ENCODE measurements around the gene ANO6.
"Not testable (repeated sequence)": the region's sequence is repeated elsewhere in the genome, so short reads cannot be mapped to it uniquely, and the experiment has no call there.

Gene ANO6

DNA sequence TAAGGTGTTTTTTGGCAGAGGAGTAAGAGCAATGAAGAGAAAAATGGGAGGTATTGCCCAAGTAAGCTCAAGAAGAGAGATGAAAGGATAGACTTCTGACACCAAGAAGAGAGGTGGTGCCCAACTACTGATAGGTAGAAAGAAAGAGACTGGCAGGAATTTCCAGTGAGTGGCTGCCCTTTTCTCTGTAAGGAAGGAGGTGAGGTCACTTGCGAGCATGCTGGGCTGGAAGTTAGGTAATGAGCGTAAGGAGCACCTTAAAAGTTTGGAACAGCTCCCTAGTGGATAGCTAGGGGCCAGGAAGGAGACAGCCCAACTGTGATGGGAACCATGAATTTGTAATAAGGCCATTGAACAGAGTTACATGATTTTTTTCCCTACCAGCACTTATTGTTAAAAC lies 127.0 kb downstream of the ANO6 start:
- DNase-seq (ENCODE audit: low read depth, low spot score) = no peak

DNA sequence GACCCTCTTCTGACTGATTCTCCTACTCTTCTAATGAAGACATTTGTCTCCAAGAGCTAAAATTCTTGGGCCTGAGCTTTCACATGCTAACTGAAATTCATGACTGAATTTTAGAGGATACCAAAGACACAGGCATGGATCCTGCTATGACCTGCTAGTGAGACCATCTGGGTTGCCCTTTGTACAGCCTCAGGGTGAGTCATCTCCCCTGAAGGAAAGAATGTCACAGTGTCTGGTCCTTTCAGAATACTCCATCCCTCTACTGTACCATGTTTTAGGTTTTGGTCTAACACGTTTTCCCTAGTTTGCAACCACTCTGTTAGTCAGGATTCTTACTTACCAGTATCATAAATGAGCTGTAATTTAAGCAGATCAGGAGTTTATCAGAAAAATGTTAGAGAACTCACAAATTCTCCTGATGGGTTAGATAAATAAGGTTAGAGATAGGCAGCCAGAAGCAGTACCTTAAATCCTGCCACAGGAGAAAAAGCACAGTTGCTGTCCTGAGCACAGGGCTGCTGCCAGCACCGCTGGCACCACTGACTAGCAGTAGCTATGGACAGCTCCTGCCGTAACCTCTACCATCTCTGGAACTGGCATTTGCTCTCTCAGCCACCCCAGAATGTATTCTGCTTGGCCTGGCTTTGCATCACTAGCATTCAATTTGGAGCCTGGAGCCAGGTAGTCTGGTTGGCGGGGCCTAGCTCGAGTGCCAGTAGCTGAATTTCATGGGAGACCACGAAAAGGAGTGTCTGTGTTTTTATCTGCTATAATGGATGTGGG lies 127.6 kb downstream of the ANO6 start:
- no peak for DNase-seq (ENCODE audit: low read depth, low spot score)

DNA sequence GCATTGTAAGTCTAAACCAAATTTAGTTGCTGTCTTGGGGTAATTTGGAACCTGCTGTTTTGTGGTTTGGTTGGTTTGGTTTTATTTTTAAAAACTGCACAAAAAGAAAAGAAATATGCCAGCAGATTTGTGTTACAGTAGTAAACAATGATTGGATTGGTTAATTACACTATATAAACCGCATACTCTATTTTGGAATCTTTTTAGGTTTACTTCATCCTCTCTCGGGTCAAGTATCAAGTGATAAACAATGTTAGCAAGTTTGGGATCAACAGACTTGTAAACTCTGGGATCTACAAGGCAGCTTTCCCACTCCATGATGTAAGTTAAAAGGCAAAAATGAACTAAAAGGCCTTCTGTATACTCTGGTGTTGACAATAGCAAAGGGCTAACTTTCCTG lies 132.4 kb downstream of the ANO6 start:
- no peak for DNase-seq (ENCODE audit: low read depth, low spot score)

DNA sequence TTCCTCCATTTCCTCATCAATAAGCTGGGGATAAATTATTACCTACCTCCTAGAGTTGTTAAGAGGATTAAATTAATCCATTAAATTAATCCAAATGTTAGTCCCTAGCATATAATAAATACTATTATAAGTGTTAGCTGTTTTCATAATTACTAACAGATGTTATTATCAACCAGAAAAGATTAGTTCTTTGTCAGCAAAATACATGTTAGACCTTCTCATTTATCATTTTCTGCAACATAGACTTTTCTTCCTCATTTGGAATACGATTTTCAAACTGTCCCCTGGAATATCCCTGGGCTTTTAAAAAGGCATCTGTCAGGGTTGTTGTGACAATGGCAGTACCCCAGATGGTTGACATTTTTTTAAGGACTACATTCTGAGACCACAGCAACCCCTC lies 133.1 kb downstream of the ANO6 start:
- no peak for DNase-seq (ENCODE audit: low read depth, low spot score)

DNA sequence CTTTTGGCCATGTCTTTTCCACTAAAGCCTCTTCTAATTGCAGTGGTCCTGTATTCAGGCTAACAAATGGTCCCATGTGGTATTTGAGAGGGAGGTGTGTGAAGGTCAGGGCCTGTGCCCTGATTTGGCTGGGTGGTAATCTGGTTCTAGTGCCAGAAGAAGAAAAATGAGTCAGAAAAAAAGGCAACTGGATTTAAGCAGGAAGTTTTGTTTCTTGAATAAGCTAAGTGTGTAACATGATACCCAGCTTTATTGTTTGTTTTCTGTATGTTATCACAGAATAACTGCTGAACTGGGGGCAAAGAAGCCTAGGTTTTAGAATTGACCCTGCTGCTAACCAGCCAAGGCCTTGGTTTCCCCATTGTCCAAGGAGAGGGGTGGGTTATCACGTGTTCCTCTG lies 134.0 kb downstream of the ANO6 start:
- DNase-seq (ENCODE audit: low read depth, low spot score) = no peak

DNA sequence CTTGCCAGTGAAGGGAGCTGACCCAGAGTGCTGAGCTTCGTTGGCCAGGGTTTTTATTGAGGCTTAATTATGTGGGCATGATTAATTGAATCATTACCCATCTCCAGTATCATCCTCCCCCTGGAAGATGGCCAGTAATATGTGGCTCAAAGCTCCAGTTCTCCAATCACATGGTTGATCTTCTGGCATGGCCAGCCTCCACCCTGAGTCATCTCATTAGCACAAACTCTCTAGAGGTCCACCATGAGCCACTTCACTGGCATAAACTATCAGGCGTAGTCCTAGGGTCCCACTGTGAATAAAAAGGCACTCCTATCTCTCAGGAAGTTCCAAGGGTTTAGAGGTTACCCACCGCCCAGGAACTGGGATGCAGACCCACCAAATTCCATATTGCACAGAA lies 135.0 kb downstream of the ANO6 start:
- no peak for DNase-seq (ENCODE audit: low read depth, low spot score)

DNA sequence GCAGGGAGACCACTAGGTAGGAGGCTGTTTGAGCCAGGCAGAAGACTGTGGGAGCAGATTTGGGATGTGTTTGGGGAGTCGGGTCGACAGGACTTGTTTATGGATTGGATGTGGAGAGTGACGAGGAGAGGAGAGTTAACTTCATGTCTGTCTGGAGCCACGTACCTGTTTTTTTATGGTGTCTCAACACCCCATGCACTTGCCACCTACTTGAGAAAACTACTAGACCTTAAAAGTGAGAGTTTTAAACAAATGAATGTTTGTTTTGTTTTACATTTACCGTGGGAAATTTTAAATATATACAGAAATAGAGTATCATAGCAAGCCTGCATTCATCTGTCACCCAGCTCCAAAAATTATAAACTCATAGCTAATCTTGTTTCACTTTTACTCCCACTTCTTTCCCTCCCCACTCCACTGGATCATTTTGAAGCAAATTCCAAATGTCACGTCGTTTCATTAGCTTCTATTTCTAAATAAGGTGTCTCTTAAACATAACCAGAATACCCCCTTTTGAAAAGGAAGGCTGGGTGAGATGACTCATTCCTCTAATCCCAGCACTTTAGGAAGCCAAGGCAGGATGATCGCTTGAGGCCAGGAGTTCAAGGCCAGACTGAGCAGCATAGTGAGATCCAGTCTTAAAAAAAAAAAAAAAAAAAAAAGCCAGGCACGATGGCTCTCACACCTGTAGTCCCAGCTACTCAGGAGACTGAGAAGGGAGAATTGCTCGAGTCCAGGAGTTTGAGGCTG lies 136.2 kb downstream of the ANO6 start:
- DNase-seq (ENCODE audit: low read depth, low spot score) = no peak

DNA sequence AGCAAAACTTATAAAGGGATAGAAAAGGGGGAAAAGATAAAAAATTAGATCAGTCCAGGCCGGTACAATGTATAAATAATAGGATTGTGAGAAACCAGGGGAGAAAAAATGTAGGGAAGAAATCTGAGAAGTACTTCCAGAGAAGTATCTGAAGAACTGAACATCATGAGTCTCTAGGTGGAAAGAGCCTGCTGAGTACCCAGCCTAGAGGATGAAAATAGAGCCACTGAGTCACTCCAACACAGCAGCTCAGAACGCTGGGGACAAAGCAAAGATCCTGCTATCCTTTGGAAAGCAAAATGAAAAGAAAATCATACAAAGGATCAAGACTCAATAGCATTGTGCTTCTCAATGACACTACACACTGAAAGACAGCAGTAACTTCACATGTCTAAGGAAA lies 138.0 kb downstream of the ANO6 start:
- DNase-seq (ENCODE audit: low read depth, low spot score) = no peak

DNA sequence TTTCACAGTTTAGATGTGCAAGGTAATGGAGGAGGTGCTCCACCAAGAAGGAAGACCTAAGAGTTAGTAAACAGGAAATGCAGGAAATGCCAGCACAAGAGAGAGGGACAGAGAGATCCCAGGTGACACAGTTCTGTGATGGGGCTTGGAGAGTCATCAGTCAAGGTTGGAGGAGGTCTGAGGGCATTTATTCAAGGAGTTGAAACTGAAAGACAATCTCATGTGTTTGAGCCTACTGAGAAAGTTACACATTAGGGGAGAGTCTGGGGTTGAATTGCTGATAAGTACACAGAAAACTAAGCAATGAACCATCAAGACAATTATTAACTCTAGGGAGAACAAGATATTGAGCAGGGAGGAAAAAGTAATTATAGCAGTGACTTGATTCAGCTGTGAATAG lies 138.5 kb downstream of the ANO6 start:
- DNase-seq (ENCODE audit: low read depth, low spot score) = no peak

DNA sequence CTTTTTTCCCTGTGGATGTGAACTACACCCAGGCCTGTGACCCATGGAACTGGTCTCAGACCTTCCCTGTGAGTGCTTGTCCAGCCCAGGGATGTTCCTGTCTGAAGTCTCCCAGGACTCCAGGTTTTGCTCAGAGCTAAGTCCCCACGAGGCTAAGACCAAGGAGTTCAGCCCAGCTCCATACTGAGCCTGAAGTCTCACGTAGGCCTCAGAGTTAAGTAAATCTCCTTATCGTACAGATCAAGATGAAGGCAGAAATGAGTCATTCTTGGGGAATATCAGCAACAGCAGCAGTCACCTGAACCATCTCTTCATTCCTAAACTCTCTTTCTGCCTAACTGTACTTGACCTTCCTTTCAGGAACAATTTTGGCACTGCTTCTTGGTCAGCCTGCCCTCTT lies 139.8 kb downstream of the ANO6 start:
- DNase-seq (ENCODE audit: low read depth, low spot score) = no peak

DNA sequence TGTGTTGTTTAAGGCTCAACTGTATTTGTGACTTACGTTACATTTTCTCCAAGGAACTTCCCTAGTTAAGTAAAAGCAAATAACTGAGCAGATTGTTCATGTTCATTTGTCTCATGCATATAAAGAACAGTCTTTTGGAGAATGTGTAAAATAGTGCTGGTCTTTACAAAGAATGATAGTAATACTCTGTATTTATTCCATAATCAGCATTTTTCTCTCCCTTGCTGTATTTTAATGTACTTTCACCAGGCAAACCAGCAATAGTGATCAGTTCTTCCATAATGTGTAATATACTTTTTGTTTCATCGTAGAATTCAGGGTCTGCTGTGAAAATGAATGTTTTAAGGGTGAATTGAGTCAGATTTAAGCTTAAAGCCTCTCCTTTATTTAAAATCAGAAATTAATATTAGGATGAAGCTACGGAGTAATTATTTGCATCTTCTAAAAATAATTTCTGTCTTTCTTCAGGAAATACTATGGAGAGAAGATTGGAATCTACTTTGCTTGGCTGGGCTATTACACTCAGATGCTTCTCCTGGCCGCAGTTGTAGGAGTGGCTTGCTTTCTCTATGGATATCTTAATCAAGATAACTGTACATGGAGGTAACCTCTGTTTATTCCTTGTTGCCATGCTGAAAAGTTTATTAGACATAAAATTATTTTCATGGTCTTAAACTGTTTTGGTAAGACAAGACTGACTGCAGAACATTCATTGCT lies 141.1 kb downstream of the ANO6 start:
- DNase-seq (ENCODE audit: low read depth, low spot score) = no peak

DNA sequence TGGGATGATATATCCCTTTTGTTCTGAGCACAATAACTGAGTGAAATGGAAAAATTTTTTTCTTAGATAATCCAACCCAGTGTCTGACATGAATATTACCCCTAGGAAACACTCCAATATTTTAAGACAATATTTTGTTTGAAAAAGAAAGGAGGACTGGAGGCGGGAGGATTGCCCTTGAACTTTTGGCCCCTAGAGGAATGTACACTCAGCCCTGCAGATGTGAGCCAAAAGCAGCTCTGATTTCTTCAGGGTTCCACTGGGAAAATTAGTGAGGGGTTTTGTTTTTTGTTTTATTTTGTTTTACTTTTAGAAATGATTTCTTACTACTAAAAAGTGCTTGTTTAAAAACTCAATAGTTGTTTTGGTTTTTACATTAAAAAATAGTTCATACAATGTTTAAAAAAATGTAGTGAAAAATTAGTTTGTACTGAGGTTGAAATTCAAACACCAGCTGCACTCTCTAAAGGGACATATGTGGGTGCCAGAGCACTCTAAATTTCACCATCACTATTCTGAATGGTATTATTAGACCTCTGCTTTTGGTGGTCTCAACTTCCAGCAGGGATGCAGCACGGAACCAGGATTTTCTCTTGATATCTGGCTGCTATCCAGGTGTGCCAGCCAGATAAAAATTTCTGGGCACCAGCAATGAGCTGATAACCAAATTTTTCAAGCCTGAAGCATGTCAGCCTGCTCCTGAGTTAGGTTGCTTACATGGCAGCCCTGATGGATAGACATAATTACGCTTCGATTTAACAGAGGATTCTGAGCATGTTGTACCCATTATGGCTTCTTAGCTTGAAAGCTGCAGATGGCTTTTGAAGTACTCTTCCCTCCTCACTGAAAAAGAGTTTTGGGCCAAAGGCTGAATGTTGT lies 141.9 kb downstream of the ANO6 start:
- no peak for DNase-seq (ENCODE audit: low read depth, low spot score)

DNA sequence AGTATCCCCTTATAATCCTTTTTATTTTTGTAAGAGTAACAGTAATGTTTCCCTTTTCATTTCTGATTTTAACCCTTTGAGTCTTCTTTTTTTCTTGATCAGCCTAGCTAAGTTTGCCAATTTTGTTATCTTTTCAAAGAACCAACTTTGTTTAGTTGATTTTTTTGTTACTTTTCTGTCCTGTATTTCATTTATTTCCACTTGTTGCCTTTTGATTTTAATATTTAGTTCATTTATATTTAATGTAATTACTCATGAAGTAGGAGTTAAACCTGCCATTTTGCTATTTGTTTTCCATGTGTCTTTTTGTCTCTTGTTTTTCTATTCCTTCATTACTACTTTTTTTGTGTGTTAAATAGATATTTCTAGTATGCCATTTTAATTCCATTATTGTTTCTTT lies 146.4 kb downstream of the ANO6 start:
- no peak for DNase-seq (ENCODE audit: low read depth, low spot score)

DNA sequence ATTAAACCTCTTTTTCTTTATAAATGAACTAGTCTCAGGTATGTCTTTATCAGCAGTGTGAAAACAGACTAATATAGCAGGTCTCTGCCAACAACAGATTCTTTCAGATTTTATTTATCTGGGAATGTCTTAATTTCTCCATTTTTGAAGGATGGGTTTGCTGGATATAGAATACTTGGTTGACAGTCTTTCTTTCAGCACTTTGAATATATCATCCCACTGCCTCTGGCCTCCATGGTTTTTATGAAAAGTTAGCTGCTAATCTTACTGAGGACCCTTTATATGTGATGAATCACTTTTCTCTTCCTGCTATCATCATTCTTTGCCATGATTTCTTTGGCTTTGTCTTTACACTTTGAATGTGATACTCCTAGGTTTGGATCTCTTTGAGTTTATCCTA lies 148.0 kb downstream of the ANO6 start:
- DNase-seq (ENCODE audit: low read depth, low spot score) = no peak

DNA sequence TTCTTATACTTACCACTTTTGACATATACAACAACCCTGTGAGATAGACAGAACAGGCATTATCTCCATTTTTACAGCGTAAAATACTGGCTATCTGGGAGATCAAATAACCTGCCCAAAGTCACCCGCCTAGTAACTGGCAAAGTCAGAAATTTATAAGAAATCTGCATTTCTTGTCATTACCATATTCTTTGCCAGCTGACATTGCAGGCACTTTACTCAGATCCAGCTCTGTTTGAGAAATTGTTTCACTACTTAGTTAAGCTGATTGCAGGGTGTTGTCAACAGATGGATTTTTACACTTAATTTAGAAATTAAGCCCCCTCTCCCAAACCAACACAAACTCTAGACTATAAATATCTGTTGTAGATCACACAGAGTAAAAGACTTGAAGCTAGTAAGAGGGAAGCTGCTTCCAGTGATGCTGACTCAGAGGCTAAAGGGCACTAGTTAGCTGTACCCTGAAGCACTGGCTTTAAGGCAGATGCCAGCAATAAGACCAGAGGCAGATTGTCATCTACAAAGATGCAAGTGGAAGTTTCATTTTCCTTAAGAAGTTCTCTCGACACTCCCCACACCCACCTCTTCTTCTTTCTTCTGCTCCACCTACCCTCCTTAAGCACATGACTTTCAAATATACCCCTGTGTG lies 153.1 kb downstream of the ANO6 start:
- no peak for DNase-seq (ENCODE audit: low read depth, low spot score)

DNA sequence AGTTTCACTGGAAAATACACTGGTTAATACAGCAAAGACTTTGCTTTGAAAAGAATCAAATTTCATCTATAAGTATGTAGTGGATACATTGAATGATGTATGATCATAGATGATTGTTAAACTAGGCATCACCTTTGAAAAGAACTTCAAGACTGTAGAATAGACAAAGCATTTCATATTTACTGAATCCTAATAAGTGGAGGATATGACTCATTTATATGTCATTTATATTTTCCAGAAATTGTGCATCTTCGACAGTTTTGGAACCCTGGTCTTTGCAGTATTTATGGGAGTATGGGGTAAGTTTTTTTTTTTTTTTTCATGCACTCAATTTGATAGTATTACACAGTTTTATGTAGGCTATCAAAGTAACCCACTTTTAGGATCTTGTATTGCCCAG lies 161.9 kb downstream of the ANO6 start:
- DNase-seq (ENCODE audit: low read depth, low spot score) = no peak

DNA sequence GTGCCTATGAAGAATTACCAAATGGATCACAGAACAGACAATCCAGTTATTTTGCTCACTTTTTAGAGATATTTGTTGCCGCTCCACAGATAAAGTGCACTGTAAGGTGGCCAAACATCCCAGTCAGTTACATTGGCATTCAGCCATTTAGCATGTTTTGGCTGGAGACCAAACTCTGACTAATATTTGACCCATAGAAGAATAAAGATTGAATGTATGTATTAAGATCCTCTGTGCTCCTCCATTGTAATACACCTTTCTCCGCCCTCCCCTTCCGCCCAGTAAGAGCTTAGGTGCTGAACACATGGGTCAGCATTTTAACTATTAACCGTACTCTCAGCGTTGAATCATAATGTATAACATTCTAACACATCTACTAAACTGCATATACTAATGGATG lies 163.4 kb downstream of the ANO6 start:
- DNase-seq (ENCODE audit: low read depth, low spot score) = no peak

DNA sequence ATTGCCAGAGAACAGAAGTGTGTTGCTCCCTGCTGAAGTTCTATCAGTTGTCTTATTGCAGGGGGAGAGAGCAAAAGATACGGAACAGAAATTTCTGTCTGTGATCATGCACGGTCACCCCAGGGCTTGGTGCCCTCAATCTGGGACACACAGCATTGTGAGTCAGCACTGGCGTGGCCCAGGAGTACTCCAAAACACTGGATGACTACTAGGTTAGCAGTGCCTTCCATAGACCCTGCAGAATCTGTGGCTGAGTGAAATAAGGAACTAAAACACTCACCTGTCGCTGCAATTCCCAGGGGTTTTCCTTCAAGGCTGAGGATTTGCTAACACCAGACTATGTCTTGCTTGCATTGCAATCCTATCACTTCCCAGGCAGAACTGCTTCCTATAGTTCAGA lies 165.5 kb downstream of the ANO6 start:
- DNase-seq (ENCODE audit: low read depth, low spot score) = no peak

DNA sequence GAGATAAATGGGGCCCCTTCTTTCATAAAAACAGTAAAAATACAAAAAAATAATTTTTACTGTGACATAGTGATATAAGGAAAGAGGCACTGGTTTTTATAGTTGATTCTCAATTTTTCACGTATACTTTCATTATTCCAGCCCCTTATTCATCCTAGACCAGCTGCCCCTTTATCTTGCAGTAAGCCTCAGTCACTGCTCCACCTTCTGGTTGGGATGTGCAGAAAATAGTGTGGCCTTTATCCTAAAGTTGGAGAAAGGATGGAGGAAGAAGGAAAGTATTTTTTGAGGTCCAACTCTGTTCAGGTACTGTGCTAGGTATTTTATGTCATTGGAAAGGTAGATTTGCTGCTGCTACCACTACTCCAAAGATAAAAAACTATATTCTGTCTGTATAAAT lies 172.7 kb downstream of the ANO6 start:
- no peak for DNase-seq (ENCODE audit: low read depth, low spot score)

DNA sequence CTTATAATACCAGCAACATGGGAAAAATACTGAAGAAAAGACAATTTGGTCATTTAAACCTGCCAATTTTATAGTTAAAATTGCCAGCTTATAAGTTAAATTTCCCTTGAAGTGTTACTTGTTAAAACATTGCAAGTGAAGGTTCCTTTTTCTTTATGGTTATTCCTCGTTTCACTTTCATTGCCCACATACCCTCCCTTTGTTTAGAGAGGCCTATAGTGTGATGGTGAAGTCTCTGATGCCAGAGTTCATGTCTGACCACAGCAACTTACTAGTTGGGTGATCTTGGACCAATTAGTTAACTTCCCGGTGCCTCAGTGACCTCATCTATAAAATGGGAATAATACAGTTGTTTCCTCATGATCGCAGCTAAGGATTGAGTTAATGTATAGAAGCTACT lies 173.5 kb downstream of the ANO6 start:
- DNase-seq (ENCODE audit: low read depth, low spot score) = no peak

DNA sequence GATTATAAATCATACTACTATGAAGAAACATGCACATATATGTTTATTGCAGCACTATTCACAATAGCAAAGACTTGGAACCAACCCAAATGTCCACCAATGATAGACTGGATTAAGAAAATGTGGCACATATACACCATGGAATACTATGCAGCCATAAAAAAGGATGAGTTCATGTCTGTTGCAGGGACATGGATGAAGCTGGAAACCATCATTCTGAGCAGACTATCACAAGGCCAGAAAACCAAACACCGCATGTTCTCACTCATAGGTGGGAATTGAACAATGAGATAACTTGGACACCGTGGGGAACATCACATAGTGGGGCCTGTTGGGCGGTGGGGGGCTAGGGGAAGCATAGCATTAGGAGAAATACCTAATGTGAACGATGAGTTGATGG lies 181.6 kb downstream of the ANO6 start:
- DNase-seq (ENCODE audit: low read depth, low spot score) = not testable (repeated sequence)

Data from activated naive CD8-positive, alpha-beta T cell treated with anti-CD3 and anti-CD28 coated beads, Interleukin-2, amount 50 U/mL, for 16 hours (primary cell).